Sigmoid colon (tissue), 7 donors: Measurements from ENCODE around the gene TAF1B. TPM values are rescaled to one million over a fixed set of nuclear protein-coding genes. Genes with fewer than 3 reads are reported as not detected.

Experiments
- DNase-seq: peaks from one replicate; pipeline ENCODE4 v3.0.0-alpha.2; 2019
- H3K27ac ChIP-seq, 4 donors: fragments of 200-600 bp; sonication (generic); one replicate each; pipeline ENCODE4 v1.5.1; 2016 to 2019; ENCODE audit warnings: mild to moderate bottlenecking in 1 of 4
- H3K27me3 ChIP-seq, 3 donors: fragments of 200-600 bp; sonication (generic); one replicate each; pipeline ENCODE4 v1.5.1; 2019; ENCODE audit warnings: mild to moderate bottlenecking in 1 of 3
- H3K36me3 ChIP-seq, 4 donors: fragments of 200-600 bp; sonication (generic); one replicate each; pipeline ENCODE4 v1.5.1; 2016 to 2019
- H3K4me1 ChIP-seq, 4 donors: fragments of 200-600 bp; sonication (generic); one replicate each; pipeline ENCODE4 v1.5.1; 2017 to 2019
- H3K4me3 ChIP-seq, 4 donors: fragments of 200-600 bp; sonication (generic); one replicate each; pipeline ENCODE4 v1.5.1; 2017 to 2019; ENCODE audit warnings: mild to moderate bottlenecking in 2 of 4, moderate library complexity in 1 of 4
- H3K9me3 ChIP-seq, 4 donors: fragments of 200-600 bp in 3 of 4; sonication (generic) in 3 of 4; one replicate each; pipeline versions ENCODE4 v1.5.1 to v1.6.1; 2013 to 2019
- EP300 ChIP-seq, 4 donors: sonication (generic); formaldehyde crosslinking; IDR thresholded peaks; one replicate each; pipeline ENCODE4 v1.6.1; 2017; ENCODE audit warnings: antibody characterized with exemption in 4 of 4
- POLR2A ChIP-seq, 2 donors: fragments of 450-650 bp; IDR thresholded peaks; one replicate each; pipeline ENCODE4 v1.6.1; 2016; ENCODE audit warnings: antibody characterized with exemption in 2 of 2, mild to moderate bottlenecking in 2 of 2, moderate library complexity in 2 of 2
- POLR2AphosphoS5 ChIP-seq, 4 donors: sonication (generic); formaldehyde crosslinking; IDR thresholded peaks; one replicate each; pipeline ENCODE4 v1.6.1; 2017; ENCODE audit warnings: antibody characterized with exemption in 4 of 4
- WGBS, 2 donors: extraction: QIAGEN DNeasy Blood & Tissue Kit; methylation state at CpG; one replicate each; pipeline ENCODE4 v1.1.7; 2013; 5-methylcytosine and 5-hydroxymethylcytosine counted together
- intact Hi-C: fragments of 100-400 bp; cut with DNase I; formaldehyde crosslinking; loops from one replicate; pipeline ENCODE4 v1.15.1; 2023
- polyA plus RNA-seq, 3 donors: library from polyadenylated mRNA; stranded (reverse); fragments of 200-250 nt; gene quantifications; one replicate each; pipeline ENCODE4 v1.2.3, GENCODE V29; 2013
- total RNA-seq, 4 donors: library from RNA; depleted of rRNA; stranded (reverse); fragments of >200 nt; gene quantifications; one replicate each; pipeline ENCODE4 v1.1.0, GENCODE V29; 2016
- TF ChIP-seq, protein P1 (sequence below), 4 experiments: fragments of 450-650 bp in 3 of 4; fragments of 200-600 bp in 1 of 4; IDR thresholded peaks; one replicate each; pipeline ENCODE4 v1.5.1; 2016 to 2019; ENCODE audit warnings: antibody characterized with exemption in 4 of 4, mild to moderate bottlenecking in 3 of 4, moderate library complexity in 2 of 4
- donor health status: healthy with polysubstance abuse.
- donor health status: Bipolar disorder and iron deficiency.
- donor health status: healthy.

The TAF1B gene
- total and polyA plus RNA-seq, 7 donors: 2.3 to 19.8 (median 11.4) TPM

DNA sequence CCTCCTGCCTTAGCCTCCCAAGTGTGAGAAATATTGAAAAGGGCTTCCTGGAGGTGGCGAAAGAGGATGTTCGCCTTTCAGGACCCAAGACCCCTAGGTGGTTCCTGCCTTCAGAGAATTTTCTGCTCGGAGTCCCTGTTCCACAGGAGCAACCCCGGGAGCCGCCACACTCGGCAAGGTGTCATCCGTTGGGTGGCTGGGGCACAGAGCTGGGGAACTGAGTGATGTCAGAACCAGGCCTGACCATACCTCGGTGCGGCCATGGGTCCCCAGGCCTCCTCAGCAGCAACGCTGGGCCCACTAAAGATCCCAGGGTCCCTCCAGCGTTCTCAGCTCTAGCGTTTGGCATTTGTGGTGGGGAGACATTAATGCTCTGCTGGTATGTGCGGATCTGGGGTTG is 23.7 kb upstream of the TAF1B start:
- intact Hi-C loops: no loop called here
- Histone ChIP-seq H3K27ac (no peak overlapping the region), H3K36me3 (no peaks in the 10 kb centered on the region), H3K4me3 (no peak overlapping the region), H3K4me1 (no peaks in the 10 kb centered on the region), H3K27me3 (no peaks in the 10 kb centered on the region), H3K9me3 (no peaks in the 10 kb centered on the region)
- TF ChIP-seq POLR2AphosphoS5 (IDR thresholded peaks at IDR 0.05) (no peak), EP300 (IDR thresholded peaks at IDR 0.05) (no peak), POLR2A (IDR thresholded peaks at IDR 0.05) (no peak)
- TF ChIP-seq, protein P1, sequence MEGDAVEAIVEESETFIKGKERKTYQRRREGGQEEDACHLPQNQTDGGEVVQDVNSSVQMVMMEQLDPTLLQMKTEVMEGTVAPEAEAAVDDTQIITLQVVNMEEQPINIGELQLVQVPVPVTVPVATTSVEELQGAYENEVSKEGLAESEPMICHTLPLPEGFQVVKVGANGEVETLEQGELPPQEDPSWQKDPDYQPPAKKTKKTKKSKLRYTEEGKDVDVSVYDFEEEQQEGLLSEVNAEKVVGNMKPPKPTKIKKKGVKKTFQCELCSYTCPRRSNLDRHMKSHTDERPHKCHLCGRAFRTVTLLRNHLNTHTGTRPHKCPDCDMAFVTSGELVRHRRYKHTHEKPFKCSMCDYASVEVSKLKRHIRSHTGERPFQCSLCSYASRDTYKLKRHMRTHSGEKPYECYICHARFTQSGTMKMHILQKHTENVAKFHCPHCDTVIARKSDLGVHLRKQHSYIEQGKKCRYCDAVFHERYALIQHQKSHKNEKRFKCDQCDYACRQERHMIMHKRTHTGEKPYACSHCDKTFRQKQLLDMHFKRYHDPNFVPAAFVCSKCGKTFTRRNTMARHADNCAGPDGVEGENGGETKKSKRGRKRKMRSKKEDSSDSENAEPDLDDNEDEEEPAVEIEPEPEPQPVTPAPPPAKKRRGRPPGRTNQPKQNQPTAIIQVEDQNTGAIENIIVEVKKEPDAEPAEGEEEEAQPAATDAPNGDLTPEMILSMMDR (IDR thresholded peaks at IDR 0.05): no peak
- 91 to 96% methylated on average over 13 of the region's 13 CpGs for whole genome bisulfite sequencing, 2 donors
- DNase-seq: no peak

DNA sequence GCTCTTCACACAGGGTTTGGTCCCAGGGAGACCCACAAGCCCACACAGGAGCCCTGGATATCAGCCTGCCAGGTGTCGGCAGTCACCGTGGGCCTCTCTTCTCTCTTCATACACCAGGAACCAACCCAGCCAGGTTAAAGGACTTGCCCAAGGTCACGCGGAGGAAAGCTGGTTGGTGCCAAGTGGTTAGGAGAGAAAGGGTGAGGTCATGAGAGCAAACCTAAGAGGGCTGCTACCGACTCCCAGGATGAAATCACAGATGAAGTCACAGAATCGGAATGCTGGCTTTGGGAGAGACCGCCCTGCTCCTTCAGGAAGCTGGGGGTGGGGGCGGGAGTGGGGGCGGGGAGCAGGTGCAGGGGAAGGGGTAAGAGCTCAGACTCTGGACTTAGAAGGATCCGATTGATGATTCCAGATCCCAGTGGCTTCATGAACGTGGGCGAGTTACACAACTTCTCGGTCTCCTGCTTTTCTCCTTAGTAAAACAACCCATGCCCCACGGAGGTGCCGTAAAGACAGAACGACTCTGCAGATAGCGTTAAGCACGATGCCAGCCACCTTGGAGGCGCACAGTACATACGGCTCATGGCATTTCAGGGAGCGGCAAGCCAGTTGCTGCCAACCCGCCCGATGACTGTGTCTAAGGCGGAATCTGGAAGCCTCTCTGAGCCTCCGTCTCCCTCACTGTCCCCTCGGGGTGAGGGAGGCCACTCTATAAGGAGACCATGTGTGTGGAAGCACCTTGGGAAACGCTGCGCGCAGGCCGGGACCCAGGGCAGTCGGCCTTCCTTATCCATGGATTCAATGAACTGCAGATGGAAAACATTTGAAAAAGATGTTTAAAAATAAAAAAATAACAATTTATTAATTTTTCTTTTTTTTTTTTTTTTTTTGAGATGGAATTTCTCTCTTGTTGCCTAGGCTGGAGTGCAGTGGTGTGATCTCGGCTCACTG is 23.0 kb upstream of the TAF1B start:
- no peaks in the 10 kb centered on the region for H3K27me3 ChIP-seq
- intact Hi-C loops: no loop called here
- DNase-seq: no peak
- WGBS, 2 donors: 82 to 93% methylated on average over 32 of the region's 32 CpGs
- H3K4me1 ChIP-seq: no peaks in the 10 kb centered on the region
- no peak overlapping the region for H3K4me3 ChIP-seq
- H3K27ac ChIP-seq: no peak overlapping the region
- H3K9me3 ChIP-seq: no peaks in the 10 kb centered on the region
- no peaks in the 10 kb centered on the region for H3K36me3 ChIP-seq
- TF ChIP-seq, protein P1 (IDR thresholded peaks at IDR 0.05): no peak
- TF ChIP-seq POLR2A (IDR thresholded peaks at IDR 0.05): no peak

DNA sequence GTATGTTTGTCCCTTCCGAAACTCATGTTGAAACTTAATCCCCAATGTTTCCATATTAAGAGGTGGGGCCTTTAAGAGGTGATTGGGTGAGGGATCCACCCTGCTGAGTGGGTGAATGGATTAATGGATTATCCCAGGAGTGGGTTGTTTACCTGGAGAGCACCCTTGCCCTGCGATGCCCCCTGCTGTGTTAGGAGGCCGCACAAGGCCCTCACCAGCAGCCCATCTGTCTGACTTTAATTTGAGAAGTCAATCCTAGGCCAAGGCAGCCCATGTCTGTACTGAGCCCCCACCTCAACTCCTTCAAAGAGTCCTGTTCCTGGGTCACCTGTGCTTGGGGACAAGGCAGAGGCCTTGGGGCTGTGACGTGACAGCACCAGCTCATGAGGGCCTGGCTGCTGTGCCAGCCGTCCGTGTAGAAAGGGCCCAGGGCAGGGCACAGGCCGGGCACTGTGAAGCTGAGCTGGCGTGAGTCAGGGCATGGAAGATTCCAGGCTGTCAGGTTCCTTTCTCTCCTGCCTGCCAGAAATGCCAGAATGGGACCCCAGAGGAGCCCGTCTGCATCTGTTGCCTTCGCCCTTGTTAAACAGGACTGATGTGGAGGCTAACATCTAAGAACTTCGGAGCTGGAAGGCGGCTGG is 21.3 kb upstream of the TAF1B start:
- Histone ChIP-seq H3K4me1 (no peaks in the 10 kb centered on the region), H3K9me3 (no peaks in the 10 kb centered on the region), H3K4me3 (no peak overlapping the region), H3K27ac (no peak overlapping the region), H3K27me3 (no peaks in the 10 kb centered on the region), H3K36me3 (no peaks in the 10 kb centered on the region)
- intact Hi-C loops: no loop called here
- WGBS, 2 donors: 86 to 94% methylated on average over 12 of the region's 12 CpGs
- no peak for TF ChIP-seq POLR2AphosphoS5 (IDR thresholded peaks at IDR 0.05)
- no peak for TF ChIP-seq EP300 (IDR thresholded peaks at IDR 0.05)
- TF ChIP-seq POLR2A (IDR thresholded peaks at IDR 0.05): no peak
- TF ChIP-seq, protein P1 (IDR thresholded peaks at IDR 0.05): no peak
- DNase-seq: no peak

DNA sequence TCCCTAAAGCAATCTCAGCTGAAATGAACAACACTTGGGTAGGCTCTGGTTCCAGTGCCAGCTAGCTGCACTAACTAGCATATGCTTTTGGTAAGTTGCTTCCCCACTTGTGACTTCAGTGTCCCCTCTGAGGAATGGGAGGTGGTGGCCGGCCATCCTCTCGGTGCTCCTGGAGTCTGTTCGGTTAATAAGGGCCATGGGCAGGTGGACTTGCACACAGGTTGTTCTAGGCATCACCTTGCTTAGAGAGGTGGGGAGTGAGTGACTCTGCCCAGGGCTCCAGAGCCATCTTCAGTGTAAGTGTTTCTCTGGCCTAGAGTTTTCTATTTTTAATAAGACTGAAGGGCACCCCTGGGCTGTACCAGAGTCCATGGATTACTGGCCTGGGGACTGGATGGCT is 18.8 kb upstream of the TAF1B start:
- no peak for TF ChIP-seq EP300 (IDR thresholded peaks at IDR 0.05)
- TF ChIP-seq POLR2AphosphoS5 (IDR thresholded peaks at IDR 0.05): no peak
- TF ChIP-seq, protein P1 (IDR thresholded peaks at IDR 0.05): no peak
- TF ChIP-seq POLR2A (IDR thresholded peaks at IDR 0.05): no peak
- DNase-seq: no peak
- intact Hi-C loops: no loop called here
- H3K27me3 ChIP-seq: no peaks in the 10 kb centered on the region
- H3K27ac ChIP-seq: no peak overlapping the region
- no peak overlapping the region for H3K4me3 ChIP-seq
- no peaks in the 10 kb centered on the region for H3K4me1 ChIP-seq
- H3K9me3 ChIP-seq: no peaks in the 10 kb centered on the region
- 95 to 96% methylated on average over 3 of the region's 3 CpGs for WGBS, 2 donors
- no peaks in the 10 kb centered on the region for H3K36me3 ChIP-seq
